Right cardiac atrium (tissue), 5 donors: ENCODE results near the gene MRPS33. TPM values are rescaled to one million over a fixed set of nuclear protein-coding genes. Genes with fewer than 3 reads are reported as not detected.

Source experiments
- ATAC-seq, 2 donors: fragments of 200-7000 bp; cut with Tn5 transposase; one replicate each; pipeline versions ENCODE4 v1.8.0 to v1.9.1; 2020; ENCODE audit warnings: moderate library complexity in 2 of 2, mild to moderate bottlenecking in 1 of 2
- DNase-seq, 3 donors: peaks; one replicate each; pipeline ENCODE4 v3.0.0-alpha.2; 2020
- H3K27ac ChIP-seq: one replicate; pipeline ENCODE4 v1.5.1; 2013; ENCODE audit warnings: mild to moderate bottlenecking, low read length, control low read depth, moderate library complexity
- H3K27me3 ChIP-seq: one replicate; pipeline ENCODE4 v1.6.1; 2013; ENCODE audit not compliant: control insufficient read depth, insufficient read depth
- H3K4me1 ChIP-seq: one replicate; pipeline ENCODE4 v1.6.1; 2013; ENCODE audit warnings: low read length; ENCODE audit not compliant: control insufficient read depth, insufficient read depth
- H3K4me3 ChIP-seq: one replicate; pipeline ENCODE4 v1.5.1; 2013; ENCODE audit warnings: low read length, control low read depth
- H3K9me3 ChIP-seq: one replicate; pipeline ENCODE4 v1.6.1; 2013; ENCODE audit warnings: low read length; ENCODE audit not compliant: control insufficient read depth
- WGBS: extraction: QIAGEN DNeasy Blood & Tissue Kit; methylation state at CpG from one replicate; pipeline ENCODE4 v1.1.7; 2013; 5-methylcytosine and 5-hydroxymethylcytosine counted together
- intact Hi-C, 4 donors: fragments of 100-400 bp; cut with DNase I; formaldehyde crosslinking; loops; one replicate each; pipeline versions ENCODE4 v1.11.0 to v1.14.0; 2022 to 2023
- polyA plus RNA-seq: library from polyadenylated mRNA; stranded (reverse); fragments of 200-250 nt; gene quantifications from one replicate; pipeline ENCODE4 v1.2.3, GENCODE V29; 2013
- total RNA-seq, 4 donors: library from RNA; stranded (reverse); fragmentation: NEBNext Ultra II Directional; extraction: Animal tissue kit (Norgen Biotek cat#: 25700); gene quantifications; one replicate each; pipeline ENCODE4 v1.2.1, GENCODE V29; 2021
- donor health status: healthy with polysubstance abuse.
- donor health status: DM: no; HTN: yes; CAD: no.
- donor health status: DM: no; HTN: no; CAD: no.
- donor health status: DM: no; HTN: yes; CAD: no; lungs with severe emphysema.
- donor health status: DM: yes; HTN: yes; CAD: no.

MRPS33 gene
- total and polyA plus RNA-seq, 5 donors, result 78.9 to 169 (median 99.4) TPM

DNA sequence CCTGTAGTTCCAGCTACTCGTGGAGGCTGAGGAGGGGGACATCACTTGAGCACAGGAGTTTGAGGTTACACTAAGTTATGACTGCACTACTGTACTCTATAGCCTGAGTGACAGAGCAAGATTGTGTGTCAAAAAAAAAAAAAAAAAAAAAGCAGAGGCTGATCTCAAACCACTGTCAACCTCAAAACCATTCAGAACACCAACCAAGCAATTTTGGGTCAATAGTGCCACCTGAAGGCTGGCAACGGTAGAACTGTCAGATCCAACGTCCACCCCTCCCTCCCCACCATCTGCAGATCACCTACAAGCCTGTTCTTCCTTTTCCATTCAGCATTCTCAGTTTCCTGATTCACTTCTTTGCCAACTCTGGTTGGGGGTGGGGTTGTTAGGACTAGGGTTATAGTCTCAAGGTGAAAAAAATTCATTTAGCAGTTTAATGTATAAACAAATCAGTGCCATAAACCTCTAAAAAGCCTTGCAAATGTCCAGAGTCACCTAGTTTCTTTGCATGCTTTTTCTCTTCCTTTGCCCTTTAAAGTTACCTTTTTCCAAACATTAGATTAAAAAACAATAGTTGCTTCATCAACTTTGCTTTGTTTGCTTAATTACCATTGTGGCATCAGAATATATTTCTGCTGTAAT lies 2.6 kb downstream of the MRPS33 start:
- DNase-seq, result peak; percentile 35 to 54 (median 53)
- Histone ChIP-seq H3K27ac (no peak overlapping the region), H3K4me3 (no peak overlapping the region), H3K4me1 (peaks cover 3% of the 10 kb centered on the region), H3K9me3 (no peaks in the 10 kb centered on the region), H3K27me3 (no peaks in the 10 kb centered on the region)
- no peak for ATAC-seq
- WGBS, result 30% methylated on average over 3 of the region's 3 CpGs
- intact Hi-C loops, result loop anchor here (5.0 to 10.0 kb wide), 2 partner anchors 197 to 200 kb away; no protein-coding TSS in a partner anchor

DNA sequence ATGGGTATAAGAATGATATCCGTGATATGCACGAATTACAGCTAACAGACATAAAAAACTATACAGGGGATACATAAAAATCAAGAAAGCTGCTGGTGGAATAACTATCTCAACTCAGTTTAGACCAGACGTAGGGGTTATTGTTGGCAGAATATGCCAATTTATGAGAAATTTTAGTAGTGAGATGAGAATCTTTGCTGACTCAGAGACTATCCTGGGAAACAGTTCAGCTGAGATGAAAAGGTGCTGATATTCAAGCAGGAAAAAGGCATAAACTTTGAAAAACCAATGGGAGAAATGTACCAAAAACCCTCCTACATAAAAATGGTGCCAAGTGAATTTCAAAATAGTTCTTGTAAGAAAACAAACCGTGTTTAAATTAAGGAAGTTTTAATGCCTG lies 3.3 kb downstream of the MRPS33 start:
- H3K9me3 ChIP-seq, result no peaks in the 10 kb centered on the region
- intact Hi-C loops, result loop anchor here (5.0 to 10.0 kb wide), 2 partner anchors 197 to 199 kb away; no protein-coding TSS in a partner anchor
- H3K27me3 ChIP-seq, result no peaks in the 10 kb centered on the region
- no peak overlapping the region for H3K4me3 ChIP-seq
- 78% methylated on average over 4 of the region's 4 CpGs for WGBS
- H3K27ac ChIP-seq, result no peak overlapping the region
- no peak for DNase-seq
- H3K4me1 ChIP-seq, result peaks cover 3% of the 10 kb centered on the region
- no peak for ATAC-seq

DNA sequence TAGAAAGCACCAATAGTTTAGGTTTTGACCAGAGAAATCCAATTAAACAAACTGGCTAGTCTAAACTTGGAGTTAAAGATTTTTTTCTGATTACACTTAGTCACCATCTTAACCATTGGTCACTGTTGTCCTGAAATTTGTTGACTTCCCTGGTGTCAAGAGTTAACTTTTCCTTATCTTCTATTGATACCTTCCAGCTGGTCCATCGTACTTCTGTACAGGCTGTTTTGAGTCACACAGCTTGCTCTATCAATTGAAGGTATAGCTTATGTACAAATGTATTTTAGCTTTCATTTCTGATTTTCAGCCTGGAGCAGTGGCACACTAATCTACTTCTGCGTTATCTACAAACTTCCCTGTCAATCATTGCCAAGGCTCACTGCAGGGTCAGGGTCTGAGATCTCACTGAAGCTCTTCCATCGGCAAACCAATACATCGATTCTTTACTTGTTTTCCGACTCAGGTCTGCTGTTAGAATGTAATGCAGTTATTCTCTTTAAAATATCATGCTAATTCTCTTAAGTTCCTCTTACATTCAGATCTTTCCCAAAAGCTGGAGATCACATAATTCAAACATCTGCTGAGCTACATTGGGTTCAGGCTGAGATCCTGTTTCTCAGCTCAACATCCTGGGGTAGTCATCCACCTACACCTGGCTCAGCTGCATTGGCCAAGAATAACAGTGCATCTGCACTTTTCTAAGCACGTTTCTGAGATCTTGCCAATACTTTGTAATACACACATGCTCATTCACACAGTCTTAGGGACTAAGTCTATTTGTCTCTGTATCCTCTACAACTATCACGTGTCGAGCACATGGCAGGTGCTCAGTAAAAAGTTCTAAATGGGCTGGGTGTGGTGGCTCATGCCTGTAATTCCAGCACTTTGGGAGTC lies 11.3 kb downstream of the MRPS33 start:
- H3K9me3 ChIP-seq, result no peaks in the 10 kb centered on the region
- ATAC-seq (no peak), DNase-seq (no peak)
- WGBS, result 67% methylated on average over 8 of the region's 8 CpGs
- no peak overlapping the region for H3K4me3 ChIP-seq
- no peak overlapping the region for H3K27ac ChIP-seq
- intact Hi-C loops, result loop anchor here in 1 of 4 donors (10.0 kb wide), 1 partner anchor 79 kb away; the partner anchor contains the start of gene BRAF
- H3K4me1 ChIP-seq, result no peaks in the 10 kb centered on the region
- H3K27me3 ChIP-seq, result no peaks in the 10 kb centered on the region

DNA sequence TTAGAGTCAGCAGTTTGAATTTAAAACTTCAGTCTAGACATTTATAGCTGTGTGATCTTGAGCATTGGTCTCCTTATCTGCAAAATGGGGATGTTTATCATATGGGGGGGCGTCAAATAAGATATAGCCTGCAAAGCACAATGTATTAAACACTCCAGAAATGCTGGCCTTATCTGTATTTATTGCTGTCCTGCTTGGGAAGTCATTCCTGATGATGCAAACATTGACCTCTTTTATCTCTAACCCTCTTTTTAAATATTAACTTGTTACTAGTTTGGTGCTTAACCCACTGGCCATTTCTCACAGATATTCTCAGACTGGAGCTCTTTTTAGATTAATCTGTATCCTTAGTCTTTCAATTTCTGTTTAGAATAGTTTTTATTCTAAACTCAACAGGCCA lies 13.2 kb downstream of the MRPS33 start:
- intact Hi-C loops, result loop anchor here in 1 of 4 donors (10.0 kb wide), 1 partner anchor 77 kb away; the partner anchor contains the start of gene BRAF
- no peaks in the 10 kb centered on the region for H3K27me3 ChIP-seq
- no peaks in the 10 kb centered on the region for H3K9me3 ChIP-seq
- H3K4me3 ChIP-seq, result no peak overlapping the region
- H3K27ac ChIP-seq, result no peak overlapping the region
- H3K4me1 ChIP-seq, result no peaks in the 10 kb centered on the region
- no peak for ATAC-seq
- WGBS, result 25% methylated on average over 1 of the region's 1 CpG
- no peak for DNase-seq

DNA sequence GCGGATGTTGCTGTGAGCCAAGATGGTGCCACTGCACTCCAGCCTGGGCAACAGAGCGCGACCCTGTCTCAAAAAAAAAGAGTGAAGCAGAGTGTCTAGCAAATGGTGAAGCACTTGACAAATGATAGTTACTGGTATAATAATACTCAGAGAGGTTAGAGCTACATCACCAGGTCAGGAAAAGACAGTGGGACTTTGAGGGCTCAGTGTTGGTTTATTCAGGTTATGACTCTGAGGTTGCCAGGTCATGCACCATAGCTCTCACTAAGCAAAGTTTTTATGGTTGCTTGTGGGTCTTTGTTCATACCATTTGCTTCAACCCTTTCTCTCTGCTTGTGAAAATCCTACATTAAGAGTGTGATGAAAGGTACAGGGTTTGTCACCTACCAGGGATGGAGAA lies 13.6 kb downstream of the MRPS33 start:
- DNase-seq (no peak), ATAC-seq (no peak)
- intact Hi-C loops, result loop anchor here in 1 of 4 donors (10.0 kb wide), 1 partner anchor 76 kb away; the partner anchor contains the start of gene BRAF
- H3K4me3 ChIP-seq, result no peak overlapping the region
- H3K27ac ChIP-seq, result no peak overlapping the region
- H3K27me3 ChIP-seq, result no peaks in the 10 kb centered on the region
- no peaks in the 10 kb centered on the region for H3K4me1 ChIP-seq
- 95% methylated on average over 3 of the region's 3 CpGs for WGBS
- no peaks in the 10 kb centered on the region for H3K9me3 ChIP-seq

DNA sequence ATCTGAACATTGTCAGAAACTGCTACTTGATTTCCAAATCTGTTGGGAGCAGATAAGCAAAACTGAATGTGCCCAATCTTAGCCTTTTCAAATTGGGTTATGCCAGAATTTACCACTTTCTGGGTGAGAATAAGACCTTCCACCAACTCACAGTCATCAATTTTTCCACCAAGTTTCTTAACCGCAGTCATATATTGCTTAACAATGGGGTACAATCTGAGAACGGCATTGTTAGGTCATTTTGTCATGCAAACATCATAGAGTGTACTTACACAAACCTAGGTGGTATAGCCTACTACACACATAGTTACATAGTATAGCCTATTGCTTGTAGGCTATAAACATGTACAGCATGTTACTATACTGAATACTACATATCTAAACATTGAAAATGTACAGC lies 16.0 kb downstream of the MRPS33 start:
- Histone ChIP-seq H3K4me1 (no peaks in the 10 kb centered on the region), H3K27me3 (no peaks in the 10 kb centered on the region), H3K9me3 (no peaks in the 10 kb centered on the region), H3K27ac (no peak overlapping the region), H3K4me3 (no peak overlapping the region)
- ATAC-seq (no peak), DNase-seq (no peak)
- WGBS, result 80% methylated on average over 2 of the region's 2 CpGs
- intact Hi-C loops, result no loop called here

DNA sequence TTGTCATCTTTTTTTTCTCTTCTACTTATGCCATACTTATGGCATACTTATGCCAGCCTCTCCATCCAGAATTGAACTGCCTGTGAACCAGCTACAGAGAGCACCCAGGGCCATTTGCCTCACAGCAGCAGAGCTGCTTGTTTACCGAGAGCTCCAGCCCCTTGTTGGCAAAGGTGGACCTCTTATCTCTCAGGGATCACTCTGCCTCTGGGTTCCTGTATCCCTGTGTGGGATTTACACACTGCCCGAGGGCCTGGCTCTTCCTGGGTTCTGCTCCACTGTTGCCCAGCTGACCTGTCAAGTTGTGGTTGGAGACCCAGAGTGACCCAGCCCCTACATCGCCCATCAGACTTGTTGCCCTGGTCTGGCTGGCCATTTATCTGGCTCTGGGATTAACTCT lies 22.3 kb downstream of the MRPS33 start:
- WGBS, result 56% methylated on average over 3 of the region's 3 CpGs
- Histone ChIP-seq H3K4me3 (no peak overlapping the region), H3K4me1 (no peaks in the 10 kb centered on the region), H3K27ac (no peak overlapping the region), H3K9me3 (no peaks in the 10 kb centered on the region), H3K27me3 (no peaks in the 10 kb centered on the region)
- ATAC-seq (no peak), DNase-seq (no peak)
- intact Hi-C loops, result no loop called here

DNA sequence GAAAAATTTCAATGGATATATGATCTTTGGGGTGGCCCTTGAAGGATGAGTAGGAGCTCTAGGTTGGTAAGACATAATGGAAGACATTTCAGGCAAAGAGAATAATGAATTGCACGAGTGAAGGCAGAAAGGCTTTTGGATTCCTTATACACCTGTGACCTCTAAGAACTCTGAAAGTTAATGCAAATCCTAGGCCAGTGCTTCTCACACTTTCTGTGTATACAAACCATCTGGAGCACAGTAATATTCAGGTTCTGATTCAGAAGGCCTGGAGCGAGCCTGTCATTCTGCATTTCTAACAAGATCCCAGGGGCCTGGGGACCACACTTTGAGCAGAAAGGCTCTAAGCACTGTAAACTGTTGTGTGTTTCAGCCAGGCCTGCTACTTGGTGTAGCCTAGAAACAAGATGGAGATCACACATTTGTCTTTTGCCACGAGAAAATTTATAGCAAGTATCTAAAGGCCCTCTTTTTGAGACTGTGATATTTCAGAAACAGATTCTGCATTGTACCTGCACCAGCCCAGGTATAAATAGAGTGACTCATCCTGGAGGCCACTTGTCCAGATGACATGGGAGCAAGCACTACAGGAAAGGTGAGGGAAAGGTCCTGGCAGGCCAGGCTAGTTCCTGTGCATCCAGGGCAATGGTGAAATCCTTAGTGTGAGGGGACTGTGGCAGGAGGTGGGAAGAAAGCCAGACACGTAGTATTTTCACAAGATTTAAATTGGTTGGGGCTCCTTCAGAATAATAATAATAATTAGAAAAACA lies 24.4 kb downstream of the MRPS33 start:
- H3K27me3 ChIP-seq, result no peaks in the 10 kb centered on the region
- WGBS, result 76% methylated on average over 4 of the region's 4 CpGs
- DNase-seq (no peak), ATAC-seq (no peak)
- H3K27ac ChIP-seq, result no peak overlapping the region
- no peaks in the 10 kb centered on the region for H3K9me3 ChIP-seq
- intact Hi-C loops, result no loop called here
- no peaks in the 10 kb centered on the region for H3K4me1 ChIP-seq
- H3K4me3 ChIP-seq, result no peak overlapping the region

DNA sequence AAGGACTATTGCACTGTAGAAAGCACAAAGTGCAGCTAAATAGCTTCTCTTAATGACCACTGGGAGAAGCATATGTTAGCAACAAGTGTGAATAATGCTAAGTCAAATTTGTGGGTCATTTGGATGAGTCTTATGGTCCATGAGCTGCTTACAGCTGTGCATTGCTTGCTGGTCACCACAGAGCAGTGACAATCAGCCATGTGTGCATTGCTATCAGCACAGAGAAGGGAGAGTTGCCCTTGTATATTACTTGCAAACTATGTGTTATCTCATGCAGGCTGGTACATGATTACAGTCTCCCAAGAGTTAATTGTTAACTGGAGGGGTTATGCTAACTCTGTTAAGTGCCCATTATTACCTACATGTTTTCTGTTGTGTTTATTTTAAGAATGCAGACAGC lies 25.7 kb downstream of the MRPS33 start:
- no peak for DNase-seq
- intact Hi-C loops, result no loop called here
- no peak for ATAC-seq
- Histone ChIP-seq H3K9me3 (peaks cover under 1% of the 10 kb centered on the region), H3K27me3 (no peaks in the 10 kb centered on the region), H3K27ac (no peak overlapping the region), H3K4me3 (no peak overlapping the region), H3K4me1 (no peaks in the 10 kb centered on the region)

DNA sequence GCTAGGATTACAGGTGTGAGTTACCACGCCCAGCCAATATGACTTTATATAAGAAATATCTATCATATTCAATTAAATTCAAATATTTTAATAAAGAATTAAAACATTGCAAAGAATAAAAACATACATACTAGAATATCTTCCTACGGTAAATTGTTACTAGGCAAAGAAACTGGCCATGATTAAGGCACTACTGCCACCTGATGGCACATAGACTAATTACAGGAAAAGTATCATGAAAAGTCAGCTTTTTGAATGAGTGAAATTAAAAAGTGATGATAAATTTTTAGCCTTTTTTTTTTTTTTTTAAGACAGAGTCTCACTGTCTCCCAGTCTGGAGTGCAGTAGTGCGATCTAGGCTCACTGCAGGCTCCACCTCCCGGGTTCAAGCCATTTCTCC lies 30.9 kb downstream of the MRPS33 start:
- H3K4me3 ChIP-seq, result no peak overlapping the region
- 52% methylated on average over 4 of the region's 4 CpGs for WGBS

DNA sequence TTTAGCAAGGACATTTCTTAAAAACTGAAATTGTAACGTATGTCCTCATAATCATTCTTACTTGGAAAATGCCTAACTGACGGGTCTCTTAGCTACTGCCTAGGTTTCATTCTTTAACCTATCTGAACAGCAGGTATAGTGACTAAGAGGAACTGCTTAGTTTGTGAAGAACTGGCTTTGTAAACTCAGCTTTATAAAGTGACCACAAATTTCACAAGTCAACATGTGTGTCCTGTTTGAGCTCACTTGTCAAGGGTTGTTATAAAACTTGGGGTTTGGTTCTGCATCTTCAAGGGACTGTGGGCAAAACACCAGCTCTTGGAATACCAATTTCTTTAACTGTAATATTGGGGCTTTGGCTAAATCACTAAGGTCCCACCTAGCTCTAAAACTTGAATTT lies 32.2 kb downstream of the MRPS33 start:
- no peak overlapping the region for H3K4me3 ChIP-seq
- intact Hi-C loops, result no loop called here
- 66% methylated on average over 2 of the region's 2 CpGs for WGBS
- H3K9me3 ChIP-seq, result peaks cover 2% of the 10 kb centered on the region
- no peaks in the 10 kb centered on the region for H3K4me1 ChIP-seq
- no peak for DNase-seq
- H3K27me3 ChIP-seq, result no peaks in the 10 kb centered on the region
- H3K27ac ChIP-seq, result no peak overlapping the region
- ATAC-seq, result no peak

More for the DNA sequence above, 30.9 kb downstream of the MRPS33 start:
- no peak for ATAC-seq
- no peaks in the 10 kb centered on the region for H3K4me1 ChIP-seq
- no peak overlapping the region for H3K27ac ChIP-seq
- peaks cover 2% of the 10 kb centered on the region for H3K9me3 ChIP-seq
- no peaks in the 10 kb centered on the region for H3K27me3 ChIP-seq
- no peak for DNase-seq
- intact Hi-C loops, result no loop called here
